Left lung (tissue), 10 donors: ENCODE measurements around the gene ARID3C. TPM values are rescaled to one million over a fixed set of nuclear protein-coding genes. Genes with fewer than 3 reads are reported as not detected.
A peak's percentile ranks its signal among the peaks of the same experiment; 100 is the strongest.
"Not testable (repeated sequence)": the region's sequence is repeated elsewhere in the genome, so short reads cannot be mapped to it uniquely, and the experiment has no call there.

Source experiments
- ATAC-seq: fragments of 200-7000 bp; cut with Tn5 transposase; one replicate; pipeline ENCODE4 v1.9.1; 2020; ENCODE audit warnings: moderate library complexity
- DNase-seq, 4 donors: peaks; one replicate each; pipeline ENCODE4 v3.0.0-alpha.2; 2013 to 2020
- H3K27ac ChIP-seq, 2 donors: fragments of 200-600 bp; sonication (generic) in 1 of 2; one replicate each; pipeline versions ENCODE4 v1.5.0 to v1.8.0; 2020 to 2021
- H3K27me3 ChIP-seq, 2 donors: fragments of 200-600 bp; sonication (generic) in 1 of 2; one replicate each; pipeline versions ENCODE4 v1.5.0 to v1.8.0; 2020 to 2021
- H3K36me3 ChIP-seq, 2 donors: fragments of 200-600 bp; sonication (generic) in 1 of 2; one replicate each; pipeline versions ENCODE4 v1.5.0 to v1.8.0; 2020 to 2021
- H3K4me1 ChIP-seq, 2 donors: fragments of 200-600 bp; one replicate each; pipeline ENCODE4 v1.8.0; 2021
- H3K4me3 ChIP-seq, 2 donors: fragments of 200-600 bp; sonication (generic) in 1 of 2; one replicate each; pipeline versions ENCODE4 v1.5.0 to v1.8.0; 2020 to 2021; ENCODE audit warnings: mild to moderate bottlenecking in 1 of 2
- H3K9me3 ChIP-seq, 2 donors: fragments of 200-600 bp; sonication (generic) in 1 of 2; one replicate each; pipeline versions ENCODE4 v1.5.0 to v1.8.0; 2020 to 2021
- CTCF ChIP-seq, 2 donors: fragments of 200-600 bp; sonication (generic) in 1 of 2; IDR thresholded peaks; one replicate each; pipeline versions ENCODE4 v1.5.0 to v1.8.0; 2021; ENCODE audit warnings: antibody characterized with exemption in 2 of 2
- intact Hi-C, 2 donors: fragments of 100-400 bp; cut with DNase I; formaldehyde crosslinking; loops; one replicate each; pipeline versions ENCODE4 v1.11.2 to v1.14.2; 2022
- polyA plus RNA-seq, 6 donors: library from polyadenylated mRNA; unstranded; fragments of 120-200 nt; gene quantifications; one replicate each; pipeline ENCODE4 v1.2.1, GENCODE V29; 2013; ENCODE audit not compliant: insufficient read length in 6 of 6
- total RNA-seq, 2 donors: library from RNA; stranded (reverse); fragmentation: NEBNext Ultra II Directional; extraction: Animal tissue kit (Norgen Biotek cat#: 25700); gene quantifications; one replicate each; pipeline ENCODE4 v1.2.1, GENCODE V29; 2021
- donor health status: DM: no; HTN: yes; CAD: no.
- donor health status: DM: no; HTN: no; CAD: no.

The ARID3C gene
- total and polyA plus RNA-seq, 8 donors, result 0.13 to 0.24 (median 0.15) TPM; not detected in 5

- H3K4me1 ChIP-seq, result peaks cover 10 to 35% of the 10 kb centered on the region in 2 donors
- ATAC-seq, result peak; percentile 5
These were observed 18.2 kb upstream of the ARID3C start for GRCh38 chr9:34647084-34647403.

GRCh38 chr9:34646211-34647083 is 17.6 kb upstream of the ARID3C start, which contains the start of gene GALT:
Gene GALT, plus strand, starts transcription at chr9:34646675. Its CDS starts 30 bp downstream, at chr9:34646705.
- intact Hi-C loops, result no loop called here
- ATAC-seq, result peak; percentile 96

More at GRCh38 chr9:34647084-34647403, 18.2 kb upstream of the ARID3C start:
- peaks cover 0 to 22% of the 10 kb centered on the region in 2 donors for H3K36me3 ChIP-seq
- H3K4me3 ChIP-seq, result peak overlapping the region; percentile 78 to 81
- H3K27ac ChIP-seq, result peak overlapping the region; percentile 87
- DNase-seq, result no peak
- no peaks in the 10 kb centered on the region for H3K27me3 ChIP-seq
- no peak for TF ChIP-seq CTCF (IDR thresholded peaks at IDR 0.05)
- no peaks in the 10 kb centered on the region for H3K9me3 ChIP-seq
- intact Hi-C loops, result no loop called here

GRCh38 chr9:34644766-34645314 is 16.0 kb upstream of the ARID3C start:
- H3K4me1 ChIP-seq, result peaks cover 9 to 24% of the 10 kb centered on the region in 2 donors
- peaks cover 0 to 17% of the 10 kb centered on the region in 2 donors for H3K36me3 ChIP-seq
- ATAC-seq, result no peak
- no peaks in the 10 kb centered on the region for H3K27me3 ChIP-seq
- no peak overlapping the region for H3K27ac ChIP-seq
- TF ChIP-seq CTCF (IDR thresholded peaks at IDR 0.05), result no peak
- no peak for DNase-seq
- H3K4me3 ChIP-seq, result no peak overlapping the region
- intact Hi-C loops, result no loop called here
- H3K9me3 ChIP-seq, result no peaks in the 10 kb centered on the region

More at GRCh38 chr9:34646211-34647083, 17.6 kb upstream of the ARID3C start, which contains the start of gene GALT:
- Histone ChIP-seq H3K36me3 (peaks cover 0 to 22% of the 10 kb centered on the region in 2 donors), H3K4me3 (peak within 1 kb of the TSS; percentile 78 to 81), H3K4me1 (peaks cover 9 to 29% of the 10 kb centered on the region in 2 donors), H3K27ac (peak within 1 kb of the TSS; percentile 87), H3K9me3 (no peaks in the 10 kb centered on the region), H3K27me3 (no peaks in the 10 kb centered on the region)
- peak; percentile 27 to 43 for TF ChIP-seq CTCF (IDR thresholded peaks at IDR 0.05)
- DNase-seq, result peak; percentile 83 to 99 (median 94)

GRCh38 chr9:34642679-34643078 is 13.8 kb upstream of the ARID3C start:
- DNase-seq (no peak), ATAC-seq (no peak)
- TF ChIP-seq CTCF (IDR thresholded peaks at IDR 0.05), result no peak
- intact Hi-C loops, result no loop called here
- no peaks in the 10 kb centered on the region for H3K27me3 ChIP-seq
- no peak overlapping the region for H3K4me3 ChIP-seq
- no peaks in the 10 kb centered on the region for H3K9me3 ChIP-seq
- no peak overlapping the region for H3K27ac ChIP-seq
- no peaks in the 10 kb centered on the region for H3K36me3 ChIP-seq
- H3K4me1 ChIP-seq, result peaks cover 13 to 25% of the 10 kb centered on the region in 2 donors

GRCh38 chr9:34639322-34639721 is 10.5 kb upstream of the ARID3C start:
- H3K9me3 ChIP-seq, intact Hi-C loops, H3K4me3 ChIP-seq, DNase-seq, ATAC-seq, H3K36me3 ChIP-seq, H3K27ac ChIP-seq, H3K27me3 ChIP-seq: not testable (repeated sequence)
- H3K4me1 ChIP-seq, result peaks cover 11 to 25% of the 10 kb centered on the region in 2 donors
